Neural cell (in vitro differentiated cells): ENCODE measurements around the gene SLC32A1.

ENCODE experiments used
- EP300 ChIP-seq: fragments of 450-650 bp; conservative IDR thresholded peaks from 2 replicates; pipeline ENCODE4 v1.6.1; 2014; ENCODE audit warnings: antibody characterized with exemption, mild to moderate bottlenecking, moderate library complexity; ENCODE audit not compliant: poor library complexity, severe bottlenecking
- POLR2AphosphoS5 ChIP-seq: IDR thresholded peaks from 2 replicates; pipeline ENCODE4 v1.6.1; 2012
- RAD21 ChIP-seq: fragments of 450-650 bp; conservative IDR thresholded peaks from 2 replicates; pipeline ENCODE4 v1.6.1; 2014; ENCODE audit warnings: antibody characterized with exemption, mild to moderate bottlenecking, moderate library complexity
- SMC3 ChIP-seq: fragments of 450-650 bp; conservative IDR thresholded peaks from 2 replicates; pipeline ENCODE4 v1.6.1; 2014; ENCODE audit warnings: antibody characterized with exemption, mild to moderate bottlenecking, moderate library complexity; ENCODE audit not compliant: poor library complexity
- TF ChIP-seq, protein P1 (sequence below): fragments of 450-650 bp; IDR thresholded peaks from 2 replicates; pipeline ENCODE4 v1.5.1; 2014; ENCODE audit warnings: antibody characterized with exemption, mild to moderate bottlenecking, moderate library complexity; ENCODE audit not compliant: poor library complexity, severe bottlenecking

DNA sequence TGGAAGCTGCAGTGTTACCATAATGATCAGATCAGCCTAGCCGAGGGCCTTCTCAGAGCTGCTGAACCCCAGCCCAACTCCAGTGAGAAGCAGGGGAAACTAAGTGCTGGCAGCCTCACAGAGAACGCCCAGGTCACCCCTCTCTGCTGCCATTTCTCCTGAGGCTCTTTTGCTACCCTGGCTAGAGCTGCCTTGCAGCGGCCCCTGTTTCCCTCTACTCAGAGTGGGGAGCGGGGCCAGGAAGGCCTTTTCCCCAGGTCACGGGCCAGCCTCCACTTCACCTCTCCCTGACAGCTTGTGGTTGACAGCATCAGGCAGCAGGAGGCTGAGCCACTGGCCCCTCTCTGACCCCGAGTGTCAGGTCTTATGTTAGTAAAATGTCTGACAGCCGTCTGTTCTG, 46.7 kb downstream of the SLC32A1 start:
- TF ChIP-seq EP300, result no peak
- TF ChIP-seq, protein P1, sequence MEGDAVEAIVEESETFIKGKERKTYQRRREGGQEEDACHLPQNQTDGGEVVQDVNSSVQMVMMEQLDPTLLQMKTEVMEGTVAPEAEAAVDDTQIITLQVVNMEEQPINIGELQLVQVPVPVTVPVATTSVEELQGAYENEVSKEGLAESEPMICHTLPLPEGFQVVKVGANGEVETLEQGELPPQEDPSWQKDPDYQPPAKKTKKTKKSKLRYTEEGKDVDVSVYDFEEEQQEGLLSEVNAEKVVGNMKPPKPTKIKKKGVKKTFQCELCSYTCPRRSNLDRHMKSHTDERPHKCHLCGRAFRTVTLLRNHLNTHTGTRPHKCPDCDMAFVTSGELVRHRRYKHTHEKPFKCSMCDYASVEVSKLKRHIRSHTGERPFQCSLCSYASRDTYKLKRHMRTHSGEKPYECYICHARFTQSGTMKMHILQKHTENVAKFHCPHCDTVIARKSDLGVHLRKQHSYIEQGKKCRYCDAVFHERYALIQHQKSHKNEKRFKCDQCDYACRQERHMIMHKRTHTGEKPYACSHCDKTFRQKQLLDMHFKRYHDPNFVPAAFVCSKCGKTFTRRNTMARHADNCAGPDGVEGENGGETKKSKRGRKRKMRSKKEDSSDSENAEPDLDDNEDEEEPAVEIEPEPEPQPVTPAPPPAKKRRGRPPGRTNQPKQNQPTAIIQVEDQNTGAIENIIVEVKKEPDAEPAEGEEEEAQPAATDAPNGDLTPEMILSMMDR, result no peak
- TF ChIP-seq SMC3, result no peak
- TF ChIP-seq POLR2AphosphoS5, result no peak
- no peak for TF ChIP-seq RAD21
